HepG2 (cell line): Measurements from ENCODE around the gene XXYLT1. TPM values are rescaled to one million over a fixed set of nuclear protein-coding genes. Genes with fewer than 3 reads are reported as not detected.
A peak's percentile ranks its signal among the peaks of the same experiment; 100 is the strongest.

ENCODE experiments used
- ATAC-seq: fragments of 200-7000 bp; cut with Tn5 transposase; 3 replicates; pipeline ENCODE4 v1.9.1; 2020; ENCODE audit warnings: mild to moderate bottlenecking, moderate library complexity
- BruUV-seq: library from RNA; stranded (reverse); fragments of 400-500 nt; replicated peaks from 2 replicates; lab custom pipeline; 2021; lab: Mats Ljungman, UMichigan
- CTCF ChIA-PET: fragments of 300-600 bp; formaldehyde crosslinking; extraction: SDS; loops from one replicate; lab custom pipeline; 2021; ENCODE audit warnings: low total read pairs, inconsistent platforms, low intra/inter-chr PET ratio; lab: Yijun Ruan, JAX
- POLR2A ChIA-PET: fragments of 350-600 bp; sonication (Branson Sonifier 250); formaldehyde crosslinking; loops from one replicate; lab custom pipeline; 2020; ENCODE audit warnings: antibody characterized with exemption, inconsistent platforms; lab: Yijun Ruan, JAX
- DNase-seq: peaks from one replicate; pipeline ENCODE4 v3.0.0-alpha.2; 2015; ENCODE audit warnings: low spot score
- FAIRE-seq: peaks from 3 replicates; lab custom pipeline; 2011; peaks lifted over from hg19 to GRCh38; lab: Jason Lieb, UNC
- H2AFZ ChIP-seq: one replicate; pipeline ENCODE4 v1.6.1; 2011; ENCODE audit warnings: low read length, inconsistent platforms
- H3K27ac ChIP-seq: fragments of 300-600 bp; 3 replicates; pipeline ENCODE4 v1.8.0; 2011; ENCODE audit warnings: mixed run types, mild to moderate bottlenecking, mixed read lengths, low read length, inconsistent platforms; ENCODE audit not compliant: insufficient read depth; ENCODE audit errors: extremely low read length
- H3K27me3 ChIP-seq, 2 experiments: fragments of 200-600 bp in 1 of 2; 2 replicates in 1 of 2; 3 replicates in 1 of 2; pipeline versions ENCODE4 v1.6.0 to v1.8.0; 2011; ENCODE audit warnings: low read length in 2 of 2, mild to moderate bottlenecking in 2 of 2, moderate library complexity in 2 of 2, inconsistent platforms in 1 of 2; ENCODE audit not compliant: insufficient read depth in 2 of 2, control insufficient read depth in 1 of 2
- H3K36me3 ChIP-seq, 2 experiments: fragments of 200-600 bp in 1 of 2; replicated peaks in 1 of 2; 2 replicates in 1 of 2; 3 replicates in 1 of 2; pipeline versions ENCODE4 v1.5.1 to v1.8.0; 2011; ENCODE audit warnings: low read length in 2 of 2, inconsistent platforms in 1 of 2; ENCODE audit not compliant: insufficient read depth in 2 of 2, control insufficient read depth in 1 of 2
- H3K4me1 ChIP-seq: 2 replicates; pipeline ENCODE4 v1.5.1; 2012; ENCODE audit warnings: low read length, inconsistent platforms; ENCODE audit not compliant: insufficient read depth
- H3K4me2 ChIP-seq: 2 replicates; pipeline ENCODE4 v1.6.0; 2011; ENCODE audit warnings: low read depth, low read length, inconsistent platforms
- H3K4me3 ChIP-seq, 3 experiments: fragments of 200-600 bp in 1 of 3; sonication (generic), shearing (Covaris generic) in 1 of 3; replicated peaks in 1 of 3; 2 replicates each; pipeline ENCODE4 v1.5.1; 2011 to 2016; ENCODE audit warnings: low read length in 3 of 3, inconsistent platforms in 2 of 3, low read depth in 2 of 3, mild to moderate bottlenecking in 2 of 3, control low read depth in 1 of 3, mixed read lengths in 1 of 3; ENCODE audit not compliant: insufficient read depth in 1 of 3
- H3K79me2 ChIP-seq: one replicate; pipeline ENCODE4 v1.6.1; 2011; ENCODE audit warnings: low read length, inconsistent platforms; ENCODE audit not compliant: insufficient read depth
- H3K9ac ChIP-seq: 2 replicates; pipeline ENCODE4 v1.6.0; 2011; ENCODE audit warnings: mild to moderate bottlenecking, low read depth, low read length, inconsistent platforms; ENCODE audit not compliant: insufficient read depth
- H3K9me3 ChIP-seq: 2 replicates; pipeline ENCODE4 v1.5.1; 2012; ENCODE audit warnings: mild to moderate bottlenecking, low read length
- H4K20me1 ChIP-seq: 2 replicates; pipeline ENCODE4 v1.6.0; 2011; ENCODE audit warnings: inconsistent platforms, mild to moderate bottlenecking, low read length, moderate library complexity; ENCODE audit not compliant: insufficient read depth
- CHD2 ChIP-seq: IDR thresholded peaks from 2 replicates; pipeline ENCODE4 v1.6.1; 2011; ENCODE audit warnings: low read depth, low read length, improper control_type of control experiment
- DDIT3 ChIP-seq: sonication (generic); formaldehyde crosslinking; IDR thresholded peaks from 2 replicates; pipeline ENCODE4 v1.4.0; 2020; ENCODE audit warnings: mild to moderate bottlenecking, missing genetic modification reagents
- HOXA3 ChIP-seq: sonication (generic); formaldehyde crosslinking; IDR thresholded peaks from 2 replicates; pipeline ENCODE4 v1.5.0; 2020; ENCODE audit warnings: missing genetic modification reagents
- IRF1 ChIP-seq: sonication (generic); formaldehyde crosslinking; IDR thresholded peaks from 2 replicates; pipeline ENCODE4 v1.4.0; 2020; ENCODE audit warnings: low read depth, mild to moderate bottlenecking, missing genetic modification reagents
- IRF9 ChIP-seq: sonication (generic); formaldehyde crosslinking; IDR thresholded peaks from 2 replicates; pipeline ENCODE4 v1.8.0; 2022; ENCODE audit warnings: missing genetic modification reagents, mild to moderate bottlenecking, borderline replicate concordance
- POLR2AphosphoS5 ChIP-seq: IDR thresholded peaks from 2 replicates; pipeline ENCODE4 v1.6.1; 2012; ENCODE audit warnings: low read depth, low read length
- SAFB2 ChIP-seq: sonication (generic); formaldehyde crosslinking; IDR thresholded peaks from 2 replicates; pipeline ENCODE4 v1.5.1; 2020; ENCODE audit warnings: missing genetic modification reagents, low read depth, mild to moderate bottlenecking, borderline replicate concordance
- TIGD3 ChIP-seq: sonication (generic); formaldehyde crosslinking; IDR thresholded peaks from 2 replicates; pipeline ENCODE4 v1.5.1; 2020; ENCODE audit warnings: mild to moderate bottlenecking, missing genetic modification reagents, borderline replicate concordance
- YEATS2 ChIP-seq: sonication (generic); formaldehyde crosslinking; IDR thresholded peaks from 2 replicates; pipeline ENCODE4 v1.4.0; 2020; ENCODE audit warnings: missing genetic modification reagents, borderline replicate concordance
- ZNF263 ChIP-seq: sonication (generic); formaldehyde crosslinking; IDR thresholded peaks from 2 replicates; pipeline ENCODE4 v1.4.0; 2020; ENCODE audit warnings: missing genetic modification reagents
- ZNF468 ChIP-seq: sonication (generic); formaldehyde crosslinking; IDR thresholded peaks from 2 replicates; pipeline ENCODE4 v1.8.0; 2022; ENCODE audit warnings: mild to moderate bottlenecking, moderate library complexity, missing genetic modification reagents
- ZNF530 ChIP-seq: sonication (generic); formaldehyde crosslinking; IDR thresholded peaks from 2 replicates; pipeline ENCODE4 v1.5.0; 2020; ENCODE audit warnings: low read depth, mild to moderate bottlenecking, missing genetic modification reagents
- ZNF569 ChIP-seq: sonication (generic); formaldehyde crosslinking; IDR thresholded peaks from 2 replicates; pipeline ENCODE4 v1.5.0; 2020; ENCODE audit warnings: mild to moderate bottlenecking, missing genetic modification reagents, moderate library complexity, borderline replicate concordance
- whole genome bisulfite sequencing: methylation state at CpG from one replicate; pipeline ENCODE4 v1.1.6; 2017; ENCODE audit warnings: low lambda C conversion rate; 5-methylcytosine and 5-hydroxymethylcytosine counted together
- in situ Hi-C: cut with HindIII; loops from 2 replicates; pipeline ENCODE4 v1.10.0; 2017; ENCODE audit warnings: low pct_unique_long_range_greater_than_20kb; ENCODE audit not compliant: extremely low pct_ligation_motif_present
- intact Hi-C: fragments of 100-400 bp; cut with micrococcal nuclease; formaldehyde crosslinking; loops from one replicate; pipeline ENCODE4 v1.10.0; 2022; ENCODE audit not compliant: unreplicated experiment
- polyA plus RNA-seq, 8 experiments: library from polyadenylated mRNA; depleted of rRNA in 3 of 8; stranded (reverse) in 7 of 8; unstranded in 1 of 8; fragments of >200 nt; fragmentation: Illumina TruSeq in 4 of 8; extraction: Trizol in 4 of 8; gene quantifications; 2 replicates each; pipeline versions ENCODE4 v1.2.1 to v1.2.3, GENCODE V29; 2011 to 2016; ENCODE audit warnings: low read depth in 4 of 8, missing spikeins in 1 of 8, mixed read lengths in 1 of 8; ENCODE audit not compliant: insufficient read depth in 1 of 8
- total RNA-seq, 5 experiments: library from RNA; depleted of rRNA; stranded (reverse); fragments of >200 nt; fragmentation: Illumina TruSeq; extraction: Trizol; gene quantifications; 2 replicates each; pipeline ENCODE4 v1.2.3, GENCODE V29; 2016; ENCODE audit warnings: low read depth in 1 of 5
- TF ChIP-seq, protein P1 (sequence below): sonication (generic); formaldehyde crosslinking; IDR thresholded peaks from 2 replicates; pipeline ENCODE4 v1.8.0; 2022; ENCODE audit warnings: mild to moderate bottlenecking, missing genetic modification reagents
- TF ChIP-seq, protein P2 (sequence below): sonication (generic); formaldehyde crosslinking; IDR thresholded peaks from 2 replicates; pipeline ENCODE4 v1.5.1; 2020; ENCODE audit warnings: missing genetic modification reagents, mild to moderate bottlenecking, borderline replicate concordance

Gene XXYLT1
- total and polyA plus RNA-seq, 2 of the 13 experiments (the other 11 are each of a cell fraction or from before 2014, with no cell fraction given): 17.7 to 19.0 TPM

GRCh38 chr3:195163719-195164572, 107.0 kb downstream of the XXYLT1 start:
- ChIA-PET CTCF (interaction anchor here (1.2 kb wide), 1 partner anchor 96 kb away, joined by 3 read pairs; no protein-coding TSS in a partner anchor), POLR2A (interaction anchor here (1.8 kb wide), 1 partner anchor 9 kb away, joined by 5 read pairs; no protein-coding TSS in a partner anchor)
- intact Hi-C loops: loop anchor here (2.0 kb wide), 2 partner anchors 35 to 45 kb away; no protein-coding TSS in a partner anchor
- FAIRE-seq (no peak), DNase-seq (peak; percentile 15), ATAC-seq (peak; percentile 3)
- 70% methylated on average over 6 of the region's 7 CpGs for WGBS
- Histone ChIP-seq H3K27me3 (no peaks in the 10 kb centered on the region), H3K9me3 (no peaks in the 10 kb centered on the region), H2AFZ (no peak overlapping the region), H3K4me1 (peaks cover 100% of the 10 kb centered on the region), H3K27ac (peak overlapping the region; percentile 100), H3K4me2 (peak overlapping the region; percentile 77), H4K20me1 (no peaks in the 10 kb centered on the region), H3K9ac (peak overlapping the region; percentile 45), H3K79me2 (peaks cover 5% of the 10 kb centered on the region), H3K36me3 (no peaks in the 10 kb centered on the region), H3K4me3 (0 out of 6 replicates have a peak overlapping the region, but pooled peaks of 1 of the 3 experiments have one; percentile 9)
- BruUV-seq: no TSS peak
- in situ Hi-C loops: no loop called here
- TF ChIP-seq, protein P1, sequence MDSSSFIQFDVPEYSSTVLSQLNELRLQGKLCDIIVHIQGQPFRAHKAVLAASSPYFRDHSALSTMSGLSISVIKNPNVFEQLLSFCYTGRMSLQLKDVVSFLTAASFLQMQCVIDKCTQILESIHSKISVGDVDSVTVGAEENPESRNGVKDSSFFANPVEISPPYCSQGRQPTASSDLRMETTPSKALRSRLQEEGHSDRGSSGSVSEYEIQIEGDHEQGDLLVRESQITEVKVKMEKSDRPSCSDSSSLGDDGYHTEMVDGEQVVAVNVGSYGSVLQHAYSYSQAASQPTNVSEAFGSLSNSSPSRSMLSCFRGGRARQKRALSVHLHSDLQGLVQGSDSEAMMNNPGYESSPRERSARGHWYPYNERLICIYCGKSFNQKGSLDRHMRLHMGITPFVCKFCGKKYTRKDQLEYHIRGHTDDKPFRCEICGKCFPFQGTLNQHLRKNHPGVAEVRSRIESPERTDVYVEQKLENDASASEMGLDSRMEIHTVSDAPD (CRISPR knock-in tag): no peak
- TF ChIP-seq ZNF530 (CRISPR knock-in tag) (no peak), DDIT3 (no peak), ZNF468 (CRISPR knock-in tag) (no peak), TIGD3 (CRISPR knock-in tag) (no peak), POLR2AphosphoS5 (no peak), ZNF263 (CRISPR knock-in tag) (no peak), ZNF569 (CRISPR knock-in tag) (no peak), HOXA3 (CRISPR knock-in tag) (no peak), YEATS2 (CRISPR knock-in tag) (no peak), SAFB2 (no peak), IRF9 (no peak; the same call in 1 of the 2 replicates), IRF1 (CRISPR knock-in tag) (0 out of 2 replicates have a peak, but pooled peaks have one; percentile 10), CHD2 (no peak)
- TF ChIP-seq, protein P2, sequence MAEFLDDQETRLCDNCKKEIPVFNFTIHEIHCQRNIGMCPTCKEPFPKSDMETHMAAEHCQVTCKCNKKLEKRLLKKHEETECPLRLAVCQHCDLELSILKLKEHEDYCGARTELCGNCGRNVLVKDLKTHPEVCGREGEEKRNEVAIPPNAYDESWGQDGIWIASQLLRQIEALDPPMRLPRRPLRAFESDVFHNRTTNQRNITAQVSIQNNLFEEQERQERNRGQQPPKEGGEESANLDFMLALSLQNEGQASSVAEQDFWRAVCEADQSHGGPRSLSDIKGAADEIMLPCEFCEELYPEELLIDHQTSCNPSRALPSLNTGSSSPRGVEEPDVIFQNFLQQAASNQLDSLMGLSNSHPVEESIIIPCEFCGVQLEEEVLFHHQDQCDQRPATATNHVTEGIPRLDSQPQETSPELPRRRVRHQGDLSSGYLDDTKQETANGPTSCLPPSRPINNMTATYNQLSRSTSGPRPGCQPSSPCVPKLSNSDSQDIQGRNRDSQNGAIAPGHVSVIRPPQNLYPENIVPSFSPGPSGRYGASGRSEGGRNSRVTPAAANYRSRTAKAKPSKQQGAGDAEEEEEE (CRISPR knock-in tag): 0 out of 2 replicates have a peak, but pooled peaks have one; percentile 3
